Stimulated activated effector memory CD8-positive, alpha-beta T cell treated with anti-CD3 and anti-CD28 coated beads, Interleukin-12 subunit alpha, Interleukin-12 subunit beta, amount 100 ng/mL, for 72 hours (primary cell): Measurements from ENCODE around the gene ACTR8.

ENCODE experiments used
- ATAC-seq: fragments of 150-1000 bp; cut with Tn5 transposase; 2 replicates; pipeline ENCODE4 v1.10.0; 2021
- DNase-seq, 2 donors: peaks; one replicate each; pipeline ENCODE4 v3.0.0; 2021 to 2022; ENCODE audit warnings: low spot score in 2 of 2
- H3K27ac Mint-ChIP-seq: one replicate; pipeline ENCODE4 v1.8.0; 2022; ENCODE audit warnings: mild to moderate bottlenecking, mixed read lengths
- H3K36me3 Mint-ChIP-seq: one replicate; pipeline ENCODE4 v1.8.0; 2022; ENCODE audit warnings: mild to moderate bottlenecking, mixed read lengths
- H3K4me1 Mint-ChIP-seq: one replicate; pipeline ENCODE4 v1.8.0; 2022; ENCODE audit warnings: mixed read lengths
- H3K4me3 Mint-ChIP-seq: one replicate; pipeline ENCODE4 v1.8.0; 2022; ENCODE audit warnings: mild to moderate bottlenecking, mixed read lengths
- H3K9me3 Mint-ChIP-seq: one replicate; pipeline ENCODE4 v1.8.0; 2022; ENCODE audit warnings: mixed read lengths

ACTR8 gene

GRCh38 chr3:53830944-53831343, 51.0 kb downstream of the ACTR8 start:
- Mint-ChIP-seq H3K4me3 (no peak overlapping the region), H3K27ac (no peak overlapping the region), H3K4me1 (no peaks in the 10 kb centered on the region), H3K9me3 (no peaks in the 10 kb centered on the region), H3K36me3 (no peaks in the 10 kb centered on the region)
- ATAC-seq (no peak), DNase-seq (no peak)

GRCh38 chr3:53829605-53830004, 52.3 kb downstream of the ACTR8 start:
- H3K36me3 Mint-ChIP-seq = no peaks in the 10 kb centered on the region
- no peaks in the 10 kb centered on the region for H3K9me3 Mint-ChIP-seq
- no peak overlapping the region for H3K27ac Mint-ChIP-seq
- no peak for DNase-seq
- H3K4me3 Mint-ChIP-seq = no peak overlapping the region
- no peak for ATAC-seq
- no peaks in the 10 kb centered on the region for H3K4me1 Mint-ChIP-seq

GRCh38 chr3:53828581-53828980, 53.4 kb downstream of the ACTR8 start:
- DNase-seq (no peak), ATAC-seq (no peak)
- Mint-ChIP-seq H3K9me3 (no peaks in the 10 kb centered on the region), H3K27ac (no peak overlapping the region), H3K4me3 (no peak overlapping the region), H3K4me1 (no peaks in the 10 kb centered on the region), H3K36me3 (no peaks in the 10 kb centered on the region)

DNA sequence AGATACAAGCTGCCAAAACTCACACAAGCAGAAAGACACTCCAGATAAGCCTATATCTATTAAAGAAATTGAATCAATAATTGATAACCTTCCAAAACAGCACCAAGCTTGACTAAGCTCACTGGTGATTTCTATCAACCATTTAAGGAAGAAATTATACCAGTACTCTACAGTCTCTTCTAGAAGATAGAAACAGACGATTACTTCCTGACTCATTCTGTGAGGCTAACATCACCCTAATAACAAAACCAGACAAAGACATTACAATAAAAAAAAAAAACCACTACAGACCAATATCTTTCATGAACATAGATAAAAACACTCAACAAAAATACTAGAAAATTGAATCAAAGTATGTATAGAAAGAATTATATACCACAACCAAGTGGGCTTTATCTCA, 55.9 kb downstream of the ACTR8 start:
- Mint-ChIP-seq H3K36me3 (no peaks in the 10 kb centered on the region), H3K4me3 (no peak overlapping the region), H3K27ac (no peak overlapping the region), H3K4me1 (no peaks in the 10 kb centered on the region), H3K9me3 (no peaks in the 10 kb centered on the region)
- DNase-seq (no peak), ATAC-seq (no peak)

- no peaks in the 10 kb centered on the region for H3K4me1 Mint-ChIP-seq
- H3K36me3 Mint-ChIP-seq = no peaks in the 10 kb centered on the region
- H3K9me3 Mint-ChIP-seq = no peaks in the 10 kb centered on the region
- no peak overlapping the region for H3K27ac Mint-ChIP-seq
- DNase-seq (no peak), ATAC-seq (no peak)
- no peak overlapping the region for H3K4me3 Mint-ChIP-seq
These were observed 57.2 kb downstream of the ACTR8 start for GRCh38 chr3:53824795-53825194.

DNA sequence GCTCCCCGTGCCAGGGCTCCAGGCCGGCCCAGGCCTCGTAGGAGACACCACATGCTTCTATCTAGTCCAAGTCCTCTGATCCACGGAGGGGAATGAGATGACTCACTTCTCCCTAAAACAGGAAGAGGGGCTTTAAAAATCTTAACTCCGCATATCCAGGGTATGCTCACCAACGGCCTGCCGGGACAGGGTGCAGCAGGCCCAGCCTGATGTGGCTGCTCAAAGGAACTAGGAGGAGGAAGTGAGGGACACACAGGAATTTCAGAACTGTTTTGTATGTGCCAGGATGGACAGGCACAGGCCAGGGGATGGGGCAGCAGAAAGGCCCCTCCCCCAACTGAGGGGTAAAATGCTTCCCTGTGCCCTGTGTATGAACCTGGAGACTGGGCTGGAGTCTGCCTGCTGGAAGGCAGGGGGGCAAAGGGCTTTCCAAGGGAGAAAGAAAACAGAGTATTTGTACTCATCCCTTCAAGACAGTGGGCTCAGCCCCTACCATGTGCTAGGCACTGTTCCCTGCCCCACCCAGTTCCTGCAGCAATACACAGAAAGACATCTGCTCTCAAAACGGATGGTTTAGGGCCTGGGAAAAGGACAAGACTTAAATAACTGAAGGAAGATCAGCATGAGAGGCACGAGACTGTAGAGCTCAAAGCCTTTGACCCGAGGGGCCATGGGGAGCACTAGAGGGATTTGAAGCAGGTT, 57.8 kb downstream of the ACTR8 start:
- no peak for DNase-seq
- Mint-ChIP-seq H3K27ac (no peak overlapping the region), H3K9me3 (no peaks in the 10 kb centered on the region), H3K4me1 (no peaks in the 10 kb centered on the region), H3K36me3 (no peaks in the 10 kb centered on the region), H3K4me3 (no peak overlapping the region)
- no peak for ATAC-seq

DNA sequence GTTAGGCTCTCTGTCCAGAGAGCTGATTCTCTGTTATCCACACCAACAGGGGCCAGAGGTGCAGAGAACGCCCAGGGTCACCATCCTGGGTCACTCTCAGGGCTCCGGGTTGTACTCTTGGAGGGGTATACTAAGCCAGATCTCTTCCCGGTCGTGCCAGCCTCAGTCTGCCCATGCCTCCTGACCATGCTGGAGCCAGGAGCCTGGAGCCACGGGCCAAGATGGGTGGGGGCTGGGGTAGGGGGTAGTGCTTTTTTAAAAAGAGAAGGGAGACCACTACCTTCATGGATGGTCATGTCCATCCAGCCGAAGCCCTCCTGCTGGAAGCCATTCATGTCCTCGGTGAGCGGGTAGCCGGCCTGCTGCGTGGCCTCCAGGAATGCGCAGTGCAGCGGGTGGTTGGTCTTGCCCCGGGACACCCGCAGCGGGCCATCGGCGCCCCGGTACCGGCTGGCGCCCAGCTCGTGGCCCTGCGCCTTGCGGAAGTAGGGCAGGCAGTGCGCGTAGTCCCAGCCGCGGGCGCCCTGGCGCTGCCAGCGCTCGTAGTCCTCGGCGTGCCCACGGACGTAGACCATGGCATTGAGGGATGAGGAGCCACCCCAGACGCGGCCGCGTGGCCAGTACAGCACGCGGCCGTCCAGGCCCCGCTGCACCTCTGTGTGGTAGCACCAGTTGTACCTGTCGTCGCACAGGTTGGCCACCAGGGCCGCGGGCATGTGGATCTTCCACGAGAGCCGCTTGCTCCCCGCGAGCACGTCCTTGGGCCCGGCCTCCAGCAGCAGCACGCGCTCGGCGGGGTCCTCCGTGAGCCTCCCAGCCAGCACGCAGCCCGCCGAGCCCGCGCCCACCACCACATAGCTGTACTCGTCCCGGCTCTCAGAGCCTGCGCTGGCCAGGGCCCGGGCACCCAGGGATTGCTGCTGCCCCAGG, 58.7 kb downstream of the ACTR8 start:
- Mint-ChIP-seq H3K9me3 (no peaks in the 10 kb centered on the region), H3K4me3 (no peak overlapping the region), H3K27ac (no peak overlapping the region), H3K4me1 (peaks cover under 1% of the 10 kb centered on the region), H3K36me3 (no peaks in the 10 kb centered on the region)
- no peak for DNase-seq
- peak; percentile 4 for ATAC-seq

GRCh38 chr3:53822331-53822741, 59.6 kb downstream of the ACTR8 start:
- no peaks in the 10 kb centered on the region for H3K9me3 Mint-ChIP-seq
- DNase-seq (no peak), ATAC-seq (no peak)
- no peaks in the 10 kb centered on the region for H3K36me3 Mint-ChIP-seq
- H3K4me3 Mint-ChIP-seq = no peak overlapping the region
- peaks cover 9% of the 10 kb centered on the region for H3K4me1 Mint-ChIP-seq
- no peak overlapping the region for H3K27ac Mint-ChIP-seq

- no peak overlapping the region for H3K4me3 Mint-ChIP-seq
- ATAC-seq = no peak
- H3K36me3 Mint-ChIP-seq = no peaks in the 10 kb centered on the region
- no peak overlapping the region for H3K27ac Mint-ChIP-seq
- H3K9me3 Mint-ChIP-seq = no peaks in the 10 kb centered on the region
- H3K4me1 Mint-ChIP-seq = peaks cover 9% of the 10 kb centered on the region
- no peak for DNase-seq
These were observed 60.3 kb downstream of the ACTR8 start for GRCh38 chr3:53821631-53822121.

GRCh38 chr3:53820756-53821580, 61.0 kb downstream of the ACTR8 start:
- no peak overlapping the region for H3K27ac Mint-ChIP-seq
- DNase-seq (no peak), ATAC-seq (no peak)
- peaks cover 9% of the 10 kb centered on the region for H3K4me1 Mint-ChIP-seq
- no peaks in the 10 kb centered on the region for H3K36me3 Mint-ChIP-seq
- no peaks in the 10 kb centered on the region for H3K9me3 Mint-ChIP-seq
- H3K4me3 Mint-ChIP-seq = no peak overlapping the region

GRCh38 chr3:53820084-53820483, 61.9 kb downstream of the ACTR8 start:
- H3K4me1 Mint-ChIP-seq = peaks cover 9% of the 10 kb centered on the region
- H3K36me3 Mint-ChIP-seq = no peaks in the 10 kb centered on the region
- no peak overlapping the region for H3K27ac Mint-ChIP-seq
- no peak overlapping the region for H3K4me3 Mint-ChIP-seq
- no peak for ATAC-seq
- no peak for DNase-seq
- H3K9me3 Mint-ChIP-seq = no peaks in the 10 kb centered on the region

DNA sequence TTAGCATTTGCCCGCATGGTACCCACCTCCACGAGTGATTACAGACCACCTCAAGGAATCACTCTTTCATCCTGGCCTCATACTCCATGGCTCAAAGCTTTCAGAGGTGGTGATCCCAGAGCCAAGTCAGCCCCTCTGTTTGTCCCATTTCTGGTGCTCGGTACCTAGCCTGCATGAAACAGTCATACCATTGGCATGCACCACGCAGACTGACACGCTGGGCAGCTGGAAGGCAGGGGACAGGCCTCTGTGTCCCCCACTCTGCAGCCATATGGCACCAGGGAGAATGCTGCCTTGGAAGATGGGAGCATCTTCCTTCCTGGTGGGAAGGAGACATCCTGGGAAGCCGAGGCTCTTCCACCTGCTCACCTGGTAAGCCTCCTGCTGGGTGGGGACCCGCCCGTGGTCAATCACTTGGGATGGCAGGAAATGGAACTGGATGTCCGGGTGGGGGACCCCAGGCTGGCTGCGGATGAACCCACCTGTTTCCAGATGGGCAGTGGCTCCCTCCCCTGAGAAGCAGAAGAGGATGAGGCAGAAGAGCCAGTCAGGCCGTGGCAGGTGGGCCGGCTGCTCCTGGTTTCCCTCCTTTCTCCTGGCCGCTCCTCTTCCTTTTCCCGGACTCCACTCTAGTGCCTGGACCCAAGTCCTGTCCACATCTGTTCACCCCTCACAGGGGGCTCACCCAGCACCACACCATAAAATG, 62.6 kb downstream of the ACTR8 start:
- H3K4me3 Mint-ChIP-seq = no peak overlapping the region
- peaks cover 9% of the 10 kb centered on the region for H3K4me1 Mint-ChIP-seq
- no peak for ATAC-seq
- H3K36me3 Mint-ChIP-seq = no peaks in the 10 kb centered on the region
- H3K27ac Mint-ChIP-seq = no peak overlapping the region
- H3K9me3 Mint-ChIP-seq = no peaks in the 10 kb centered on the region
- no peak for DNase-seq

- H3K9me3 Mint-ChIP-seq = no peaks in the 10 kb centered on the region
- no peaks in the 10 kb centered on the region for H3K36me3 Mint-ChIP-seq
- no peak overlapping the region for H3K4me3 Mint-ChIP-seq
- H3K27ac Mint-ChIP-seq = no peak overlapping the region
- peaks cover 9% of the 10 kb centered on the region for H3K4me1 Mint-ChIP-seq
- DNase-seq = no peak
- peak; percentile 22 for ATAC-seq
These were observed 63.5 kb downstream of the ACTR8 start for GRCh38 chr3:53818221-53819162.

DNA sequence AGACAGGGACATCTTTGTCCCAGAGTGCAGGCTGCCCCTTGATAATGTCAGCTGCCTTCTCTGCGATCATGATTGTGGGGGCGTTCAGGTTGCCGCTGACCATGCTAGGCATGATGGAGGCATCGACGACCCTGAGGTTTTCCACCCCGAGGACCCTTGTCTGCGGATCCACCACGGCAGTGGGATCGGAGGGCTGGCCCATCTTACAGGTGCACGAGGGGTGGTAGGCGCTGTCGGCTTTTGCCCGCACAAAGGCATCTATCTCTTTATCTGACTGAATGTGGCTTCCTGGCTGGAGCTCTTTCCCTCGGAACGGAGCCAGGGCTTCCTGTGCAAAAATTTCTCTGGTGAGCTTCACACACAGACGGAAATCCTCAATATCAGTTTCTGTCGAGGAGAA, 64.1 kb downstream of the ACTR8 start:
- DNase-seq (no peak), ATAC-seq (no peak)
- Mint-ChIP-seq H3K36me3 (no peaks in the 10 kb centered on the region), H3K4me1 (peaks cover 9% of the 10 kb centered on the region), H3K4me3 (no peak overlapping the region), H3K9me3 (no peaks in the 10 kb centered on the region), H3K27ac (no peak overlapping the region)
